Kidney capillary endothelial cell (primary cell): ENCODE measurements around the gene NECAP2.
"Not testable (repeated sequence)": the region's sequence is repeated elsewhere in the genome, so short reads cannot be mapped to it uniquely, and the experiment has no call there.

ENCODE experiments used
- DNase-seq: peaks from one replicate; pipeline ENCODE4 v3.0.0-alpha.2; 2018; ENCODE audit warnings: low spot score

The NECAP2 gene

DNA sequence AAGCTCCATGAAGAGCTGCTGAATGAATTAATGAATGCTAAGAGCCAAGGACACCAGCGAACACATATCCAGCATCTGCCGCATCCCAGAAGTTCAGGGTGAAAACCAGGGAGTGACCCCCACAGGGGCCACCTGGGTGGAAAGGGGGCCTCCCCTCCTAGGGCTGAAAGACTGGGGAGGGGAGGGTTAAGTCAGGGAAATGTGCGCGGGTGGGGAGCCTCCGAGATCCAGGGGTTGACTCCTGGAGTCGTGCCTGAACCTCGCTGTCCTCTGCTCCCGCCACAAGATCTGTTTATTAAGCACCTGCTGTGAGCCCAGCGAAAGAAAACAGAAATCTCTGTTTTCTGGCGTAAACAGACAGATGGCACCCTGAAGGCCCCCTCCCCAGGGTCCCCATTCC, 57.5 kb downstream of the NECAP2 start:
- DNase-seq: not testable (repeated sequence)

DNA sequence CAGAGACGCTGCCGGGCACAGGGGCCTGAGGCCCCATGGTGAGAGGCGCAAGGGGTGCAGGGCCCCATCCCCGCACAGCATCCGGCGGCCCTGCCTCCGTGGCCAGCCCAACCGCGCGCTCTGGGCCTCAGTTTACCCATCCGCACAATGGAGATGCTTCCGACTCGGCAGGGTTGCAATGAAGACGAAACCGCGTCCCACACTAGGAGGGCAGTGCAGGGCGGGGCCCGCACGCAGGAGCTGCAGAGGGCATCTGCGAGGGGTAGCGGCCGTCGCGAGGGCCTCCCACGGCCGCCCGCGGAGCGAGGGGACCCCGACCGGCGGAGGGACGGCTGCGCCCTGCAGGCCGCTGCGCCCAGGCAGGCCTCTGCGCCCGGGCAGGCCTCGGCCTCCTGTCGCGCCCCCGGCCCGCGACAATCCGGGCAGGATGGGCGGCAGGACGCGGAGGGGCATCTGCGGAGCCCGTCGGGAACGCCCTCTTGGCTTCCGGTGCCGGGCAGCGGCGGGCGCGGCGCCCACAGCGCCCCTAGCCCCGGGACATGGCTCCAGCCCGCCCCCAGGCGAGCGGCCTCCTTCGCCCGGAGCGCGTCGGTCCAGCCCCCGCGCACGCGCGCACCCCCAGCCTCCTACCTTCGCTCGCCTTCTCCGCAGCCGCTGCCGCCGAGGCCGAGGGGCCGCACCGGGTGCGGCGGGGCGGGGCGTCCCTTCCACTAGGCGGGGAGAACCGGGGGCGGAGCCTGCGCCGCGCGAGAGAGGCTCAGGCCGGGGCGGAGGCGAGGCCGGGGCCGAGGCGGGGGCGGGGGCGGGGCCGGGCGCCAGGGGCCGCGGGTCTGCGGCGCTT, 58.3 kb downstream of the NECAP2 start:
- DNase-seq: peak; percentile 78

DNA sequence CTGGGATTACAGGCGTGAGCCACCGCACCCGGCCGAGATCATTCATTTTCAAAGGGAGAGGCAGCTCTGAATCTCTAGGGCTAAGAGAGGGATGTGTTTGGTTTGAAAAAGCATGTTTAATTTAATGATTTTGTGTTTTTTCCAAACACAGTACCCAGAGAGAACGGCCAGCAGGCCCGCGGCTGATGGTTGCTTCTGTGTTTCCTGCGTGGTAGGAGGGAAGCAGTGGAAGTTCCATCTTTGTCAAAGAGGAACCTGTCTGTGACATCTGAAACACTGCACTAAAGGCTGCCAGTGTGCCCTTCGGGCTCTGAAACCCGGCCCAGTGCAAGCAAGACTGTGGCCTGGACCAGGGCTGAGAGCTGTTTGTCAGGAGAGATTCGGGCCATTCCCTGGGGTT, 59.9 kb downstream of the NECAP2 start:
- not testable (repeated sequence) for DNase-seq

DNA sequence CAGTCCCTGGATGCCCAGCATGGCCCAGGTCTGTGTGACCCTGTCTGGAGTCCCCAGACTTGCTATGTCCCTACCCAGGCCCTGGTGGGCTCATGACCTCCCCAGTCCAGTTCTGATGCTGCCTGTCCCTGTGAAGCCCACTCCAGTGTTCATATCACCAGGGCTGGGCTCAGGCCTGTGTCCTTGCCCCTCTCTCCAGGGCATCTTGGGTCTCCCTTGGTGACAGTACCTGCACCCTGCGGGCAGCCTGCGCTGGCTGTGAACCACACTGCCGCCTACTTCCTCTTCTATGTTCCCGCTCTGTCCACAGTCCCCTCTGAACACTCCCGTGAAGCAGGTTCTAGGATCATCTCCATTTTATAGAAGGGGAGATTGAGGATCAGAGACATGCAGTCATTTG, 60.5 kb downstream of the NECAP2 start:
- DNase-seq: not testable (repeated sequence)

DNA sequence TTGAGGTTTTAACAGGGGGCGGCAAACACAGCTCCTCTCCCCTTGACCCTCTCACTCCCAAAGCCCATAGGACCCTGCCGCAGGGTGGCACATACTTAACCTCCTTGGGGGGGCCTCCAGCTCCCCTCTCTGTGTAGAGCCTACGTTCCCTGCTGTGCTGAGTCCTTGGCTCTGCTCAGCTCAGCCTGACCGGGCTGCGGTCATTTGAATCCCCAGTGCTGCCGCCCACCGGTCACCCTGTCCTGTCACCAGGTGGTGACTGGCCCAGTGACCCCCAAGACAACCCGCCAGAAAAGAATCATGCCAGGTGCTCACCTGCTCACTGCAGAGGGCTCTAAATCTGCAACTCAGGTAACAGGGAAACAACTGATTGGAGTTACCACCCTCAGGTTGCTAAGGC, 60.9 kb downstream of the NECAP2 start:
- DNase-seq: not testable (repeated sequence)

DNA sequence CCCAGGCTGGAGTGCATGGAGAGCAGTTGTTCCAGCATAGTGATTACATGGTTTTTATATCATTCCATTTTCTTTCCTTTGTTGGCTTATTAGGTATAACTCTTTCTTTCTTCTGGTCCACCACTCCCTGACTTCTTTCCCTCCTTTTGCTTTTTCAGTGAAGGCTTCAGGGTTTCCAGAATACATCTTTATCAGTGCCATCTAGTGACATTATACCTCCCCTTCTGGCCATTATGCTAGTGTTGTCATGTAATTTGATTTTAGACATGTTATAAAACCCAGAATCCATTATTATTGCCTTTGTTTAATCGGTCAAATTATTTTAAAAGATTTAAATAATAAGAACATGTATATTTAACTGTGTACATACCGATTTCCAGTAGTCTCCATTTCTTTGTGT, 63.0 kb downstream of the NECAP2 start:
- DNase-seq: no peak

DNA sequence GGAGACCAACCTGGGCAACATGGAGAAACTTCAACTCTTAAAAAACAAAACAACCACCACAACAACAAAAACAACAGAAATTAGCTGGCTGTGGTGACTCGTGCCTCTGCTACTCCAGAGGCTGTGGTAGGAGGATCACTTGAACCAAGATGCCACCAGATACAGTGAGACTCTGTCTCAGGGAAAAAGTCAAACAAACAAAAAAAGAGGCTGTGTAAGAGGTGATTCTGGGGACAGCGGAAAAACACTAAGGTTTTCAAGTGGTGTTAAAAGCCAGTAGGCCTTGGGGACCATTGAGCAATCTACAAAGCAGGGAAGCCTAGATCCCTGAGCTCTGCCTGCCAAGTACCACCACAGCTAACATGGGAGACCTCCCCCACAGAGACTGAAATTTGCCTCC, 65.3 kb downstream of the NECAP2 start:
- not testable (repeated sequence) for DNase-seq

DNA sequence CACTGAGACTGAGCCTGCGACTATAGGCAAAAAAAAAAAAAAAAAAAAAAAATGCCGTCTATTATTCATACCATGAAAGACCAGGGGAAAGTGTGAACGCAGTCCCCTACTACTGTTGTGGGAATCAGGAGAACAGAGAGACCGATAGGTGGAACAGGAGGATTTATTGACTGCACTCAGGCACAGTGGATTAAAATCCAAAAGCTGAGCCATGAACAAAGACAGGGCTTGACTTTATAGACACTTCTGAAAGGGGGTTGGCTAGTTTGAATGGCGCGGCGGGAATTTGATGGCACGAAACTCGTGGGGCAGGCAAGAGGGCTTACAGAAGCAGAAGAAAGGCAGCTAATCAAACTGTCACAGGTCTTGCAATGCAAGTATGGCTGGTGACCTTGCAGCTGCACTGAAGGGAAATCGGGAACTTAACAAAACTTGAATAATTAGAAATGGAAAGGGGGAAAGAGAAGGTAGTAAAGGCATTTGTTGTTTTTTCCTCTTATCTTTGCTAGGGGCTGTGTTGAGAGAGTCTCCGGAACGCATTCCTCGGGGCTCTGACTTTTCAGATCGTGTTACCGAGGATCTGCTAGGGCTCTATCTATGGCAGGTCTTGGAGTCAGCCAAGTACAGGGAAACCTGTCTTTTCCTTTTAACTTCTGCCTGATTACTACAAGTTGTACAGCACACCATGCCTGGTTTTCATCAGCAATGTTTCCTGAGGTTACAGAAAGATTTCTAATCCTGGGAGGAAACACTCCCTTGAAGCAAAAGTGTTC, 66.0 kb downstream of the NECAP2 start:
- DNase-seq: not testable (repeated sequence)

DNA sequence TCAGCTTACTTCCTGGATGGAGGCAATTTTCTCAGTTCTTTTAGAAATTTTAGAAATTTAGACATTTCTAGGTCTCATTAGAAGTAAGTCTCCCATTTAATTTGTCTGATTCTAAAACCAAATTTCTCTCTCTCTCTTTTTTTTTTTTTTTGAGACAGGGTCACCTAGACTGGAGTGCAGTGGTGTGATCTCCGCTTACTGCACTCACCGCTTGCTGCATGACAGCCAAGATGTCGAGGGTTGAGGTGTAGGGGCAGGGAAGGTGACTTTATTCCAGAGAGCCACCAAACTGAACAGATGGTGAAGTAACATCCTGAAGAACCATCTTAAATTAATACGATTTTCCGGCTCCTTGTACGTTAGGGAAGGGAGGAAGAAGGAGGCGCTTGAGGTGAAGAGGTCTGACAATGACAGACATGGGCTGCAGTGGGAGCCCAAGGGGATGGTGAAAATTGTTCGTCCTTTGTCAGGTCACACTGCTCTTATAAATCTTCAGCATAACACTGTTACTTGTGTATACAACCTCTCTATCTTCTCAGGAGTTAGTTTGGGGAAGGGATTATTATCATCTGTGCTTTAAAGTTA, 68.4 kb downstream of the NECAP2 start:
- DNase-seq: not testable (repeated sequence)
